HG02678 (cell line): ENCODE measurements around the gene TMEM250.

Source experiments
- ATAC-seq: cut with Tn5 transposase; IDR thresholded peaks from one replicate; pipeline ENCODE4 v1.9.1; 2021; ENCODE audit warnings: mild to moderate bottlenecking, moderate library complexity; ENCODE audit not compliant: unreplicated experiment

The TMEM250 gene

GRCh38 chr9:136133191-136133958, 14.7 kb upstream of the TMEM250 start:
- ATAC-seq = no peak

- ATAC-seq = no peak
These were observed 13.9 kb upstream of the TMEM250 start for GRCh38 chr9:136132512-136133050.

- no peak for ATAC-seq
These were observed 13.2 kb upstream of the TMEM250 start for GRCh38 chr9:136131629-136132511.

- no peak for ATAC-seq
These were observed 10.5 kb upstream of the TMEM250 start for GRCh38 chr9:136129176-136129575.

- no peak for ATAC-seq
These were observed 9.8 kb upstream of the TMEM250 start for GRCh38 chr9:136128436-136128835.

- ATAC-seq = no peak
These were observed 8.6 kb upstream of the TMEM250 start for GRCh38 chr9:136127313-136127712.

- no peak for ATAC-seq
These were observed 6.5 kb upstream of the TMEM250 start for GRCh38 chr9:136124976-136125692.

- ATAC-seq = no peak
These were observed 4.0 kb upstream of the TMEM250 start for GRCh38 chr9:136122425-136123383.

- no peak for ATAC-seq
These were observed 3.1 kb upstream of the TMEM250 start for GRCh38 chr9:136121801-136122200.

GRCh38 chr9:136120438-136120844, 1.8 kb upstream of the TMEM250 start:
- no peak for ATAC-seq

- ATAC-seq = no peak
These were observed 1.3 kb upstream of the TMEM250 start for GRCh38 chr9:136119883-136120393.

GRCh38 chr9:136119061-136119882, 597 bp upstream of the TMEM250 start:
- no peak for ATAC-seq

- ATAC-seq = peak; percentile 1
These were observed 757 bp downstream of the TMEM250 start for GRCh38 chr9:136117916-136118319.

GRCh38 chr9:136117291-136117915, 1.3 kb downstream of the TMEM250 start:
- no peak for ATAC-seq

GRCh38 chr9:136116360-136117098, 2.1 kb downstream of the TMEM250 start:
- ATAC-seq = no peak

- no peak for ATAC-seq
These were observed 2.9 kb downstream of the TMEM250 start for GRCh38 chr9:136115641-136116359.

- no peak for ATAC-seq
These were observed 3.5 kb downstream of the TMEM250 start for GRCh38 chr9:136115206-136115605.
